MM.1S (cell line): ENCODE results near the gene FBXL13.

Experiments
- DNase-seq: peaks from one replicate; pipeline ENCODE4 v3.0.0-alpha.2; 2015
- H2AFZ ChIP-seq: fragments of 300-600 bp; sonication (generic); 2 replicates; pipeline ENCODE4 v1.6.0; 2016; ENCODE audit warnings: antibody characterized with exemption, low read length
- H3F3A ChIP-seq: fragments of 300-600 bp; sonication (generic); 2 replicates; pipeline ENCODE4 v1.6.1; 2016; ENCODE audit warnings: mild to moderate bottlenecking, antibody characterized with exemption, low read length, moderate library complexity, mixed read lengths; ENCODE audit not compliant: insufficient read depth
- H3K27ac ChIP-seq: fragments of 300-600 bp; sonication (generic); 2 replicates; pipeline ENCODE4 v1.5.1; 2016; ENCODE audit warnings: mild to moderate bottlenecking, low read length
- H3K27me3 ChIP-seq: fragments of 300-600 bp; sonication (generic); replicated peaks from 2 replicates; pipeline ENCODE4 v1.6.0; 2016; ENCODE audit warnings: low read length; ENCODE audit not compliant: insufficient read depth
- H3K36me3 ChIP-seq: fragments of 300-600 bp; sonication (generic); replicated peaks from 2 replicates; pipeline ENCODE4 v1.6.1; 2016; ENCODE audit warnings: mild to moderate bottlenecking, low read length, mixed read lengths; ENCODE audit not compliant: insufficient read depth
- H3K4me1 ChIP-seq: fragments of 300-600 bp; sonication (generic); 2 replicates; pipeline ENCODE4 v1.6.1; 2016; ENCODE audit warnings: low read length, mixed read lengths
- H3K4me2 ChIP-seq: fragments of 300-600 bp; sonication (generic); 2 replicates; pipeline ENCODE4 v1.6.0; 2016; ENCODE audit warnings: low read depth, low read length
- H3K4me3 ChIP-seq: fragments of 300-600 bp; sonication (generic); 2 replicates; pipeline ENCODE4 v1.5.1; 2016; ENCODE audit warnings: low read length, mixed read lengths
- H3K79me2 ChIP-seq: fragments of 300-600 bp; sonication (generic); 2 replicates; pipeline ENCODE4 v1.6.1; 2016; ENCODE audit warnings: mixed run types, low read length, mixed read lengths
- H3K9ac ChIP-seq: fragments of 300-600 bp; sonication (generic); 2 replicates; pipeline ENCODE4 v1.6.1; 2016; ENCODE audit warnings: low read length, mixed read lengths
- H3K9me2 ChIP-seq: fragments of 300-600 bp; sonication (generic); replicated peaks from 2 replicates; pipeline ENCODE4 v1.6.1; 2016; ENCODE audit warnings: mild to moderate bottlenecking, low read length, mixed read lengths; ENCODE audit not compliant: insufficient read depth
- H3K9me3 ChIP-seq: fragments of 300-600 bp; sonication (generic); replicated peaks from 2 replicates; pipeline ENCODE4 v1.6.1; 2016; ENCODE audit warnings: mild to moderate bottlenecking, low read length, mixed read lengths; ENCODE audit not compliant: insufficient read depth
- H4K20me1 ChIP-seq: fragments of 300-600 bp; sonication (generic); 2 replicates; pipeline ENCODE4 v1.6.1; 2016; ENCODE audit warnings: mild to moderate bottlenecking, low read length, moderate library complexity, mixed read lengths; ENCODE audit not compliant: insufficient read depth
- CTCF ChIP-seq: fragments of 300-600 bp; sonication (generic); IDR thresholded peaks from 2 replicates; pipeline ENCODE4 v1.5.1; 2016; ENCODE audit warnings: antibody characterized with exemption, low read length, mixed read lengths
- EZH2 ChIP-seq: fragments of 300-600 bp; sonication (generic); optimal IDR thresholded peaks from 2 replicates; pipeline ENCODE3; 2017; ENCODE audit warnings: low read depth, mild to moderate bottlenecking, antibody characterized with exemption, low read length, mixed read lengths
- EZH2phosphoT487 ChIP-seq: fragments of 300-600 bp; sonication (generic); IDR thresholded peaks from 2 replicates; pipeline ENCODE4 v1.6.1; 2018; ENCODE audit warnings: antibody characterized with exemption, low read length

The FBXL13 gene

GRCh38 chr7:102874966-102875365 is 199.6 kb downstream of the FBXL13 start:
- H3K36me3 ChIP-seq: no peaks in the 10 kb centered on the region
- H3K9me3 ChIP-seq: no peaks in the 10 kb centered on the region
- H3K9me2 ChIP-seq: no peaks in the 10 kb centered on the region
- H2AFZ ChIP-seq: no peak overlapping the region
- no peak for DNase-seq
- no peaks in the 10 kb centered on the region for H3K27me3 ChIP-seq
- no peaks in the 10 kb centered on the region for H4K20me1 ChIP-seq
- no peaks in the 10 kb centered on the region for H3K79me2 ChIP-seq
- H3K27ac ChIP-seq: no peak overlapping the region
- no peaks in the 10 kb centered on the region for H3F3A ChIP-seq
- H3K9ac ChIP-seq: no peak overlapping the region
- no peak overlapping the region for H3K4me3 ChIP-seq
- TF ChIP-seq EZH2: no peak
- TF ChIP-seq CTCF: no peak
- TF ChIP-seq EZH2phosphoT487: no peak
- H3K4me1 ChIP-seq: no peaks in the 10 kb centered on the region
- no peak overlapping the region for H3K4me2 ChIP-seq

GRCh38 chr7:102874166-102874829 is 200.3 kb downstream of the FBXL13 start:
- H3F3A ChIP-seq: no peaks in the 10 kb centered on the region
- no peak overlapping the region for H2AFZ ChIP-seq
- H3K9ac ChIP-seq: no peak overlapping the region
- H3K27ac ChIP-seq: no peak overlapping the region
- H3K4me1 ChIP-seq: no peaks in the 10 kb centered on the region
- no peak for DNase-seq
- H3K9me3 ChIP-seq: no peaks in the 10 kb centered on the region
- no peak overlapping the region for H3K4me3 ChIP-seq
- TF ChIP-seq CTCF: no peak
- no peak for TF ChIP-seq EZH2phosphoT487
- TF ChIP-seq EZH2: no peak
- H4K20me1 ChIP-seq: no peaks in the 10 kb centered on the region
- no peaks in the 10 kb centered on the region for H3K36me3 ChIP-seq
- H3K9me2 ChIP-seq: no peaks in the 10 kb centered on the region
- H3K79me2 ChIP-seq: no peaks in the 10 kb centered on the region
- H3K4me2 ChIP-seq: no peak overlapping the region
- no peaks in the 10 kb centered on the region for H3K27me3 ChIP-seq

GRCh38 chr7:102873470-102874165 is 201.0 kb downstream of the FBXL13 start:
- H3K27me3 ChIP-seq: no peaks in the 10 kb centered on the region
- H3K4me1 ChIP-seq: no peaks in the 10 kb centered on the region
- H3K9ac ChIP-seq: no peak overlapping the region
- H3K27ac ChIP-seq: no peak overlapping the region
- no peaks in the 10 kb centered on the region for H3K36me3 ChIP-seq
- H3F3A ChIP-seq: no peaks in the 10 kb centered on the region
- no peak for DNase-seq
- H3K4me2 ChIP-seq: no peak overlapping the region
- H2AFZ ChIP-seq: no peak overlapping the region
- no peaks in the 10 kb centered on the region for H3K79me2 ChIP-seq
- no peaks in the 10 kb centered on the region for H4K20me1 ChIP-seq
- no peaks in the 10 kb centered on the region for H3K9me2 ChIP-seq
- TF ChIP-seq EZH2phosphoT487 (no peak), CTCF (no peak), EZH2 (no peak)
- H3K9me3 ChIP-seq: no peaks in the 10 kb centered on the region
- no peak overlapping the region for H3K4me3 ChIP-seq
